HL-60/S4 treated with phorbol 12-myristate 13-acetate at 8.2 ng/mL for 4 days and 3 days (cell line): ENCODE data around the gene CENPC.
"Not testable (repeated sequence)": the region's sequence is repeated elsewhere in the genome, so short reads cannot be mapped to it uniquely, and the experiment has no call there.

ENCODE experiments used
- in situ Hi-C: fragments of 300-500 bp; cut with MboI; formaldehyde crosslinking; loops from 2 replicates; pipeline ENCODE4 v1.15.0; 2022; ENCODE audit warnings: low sequenced_read_pairs

CENPC gene

DNA sequence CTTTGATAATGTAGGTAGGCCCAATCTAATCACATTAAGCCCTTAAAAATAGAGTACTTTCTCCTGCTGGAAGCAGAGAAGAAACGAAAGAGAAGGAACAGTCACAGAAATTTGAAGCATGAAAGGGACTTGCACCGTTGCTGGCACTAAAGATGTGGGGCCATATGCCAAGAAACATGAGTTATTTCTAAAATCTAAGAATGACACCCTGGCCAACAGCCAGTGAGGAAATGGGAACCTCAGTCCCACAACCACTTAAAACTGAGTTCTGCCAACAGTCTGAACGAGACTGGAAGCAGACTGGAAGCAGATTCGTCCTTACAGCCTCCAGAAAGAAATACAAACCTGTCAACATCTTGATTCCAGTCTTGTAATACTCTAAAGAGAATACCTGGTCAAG, 70.1 kb downstream of the CENPC start:
- in situ Hi-C loops, result no loop called here

DNA sequence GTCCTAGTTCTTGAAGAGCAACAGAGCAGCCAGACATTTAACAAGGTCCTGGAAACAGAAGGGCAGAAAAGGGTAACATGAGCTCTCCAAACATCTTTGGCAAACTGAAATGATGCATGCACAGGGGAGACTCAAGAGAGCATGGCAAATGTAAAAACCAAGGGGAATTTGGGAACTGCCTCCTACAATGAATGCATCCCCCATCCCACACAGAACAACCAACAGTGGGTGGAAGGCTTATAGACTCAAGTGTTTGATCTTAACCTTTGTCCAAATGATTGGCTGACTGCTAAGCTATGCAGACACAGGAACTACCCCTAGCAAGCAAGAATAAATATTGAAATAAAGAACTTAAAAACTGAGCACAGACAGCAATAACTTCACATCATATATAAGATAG, 74.4 kb downstream of the CENPC start:
- in situ Hi-C loops, result no loop called here

DNA sequence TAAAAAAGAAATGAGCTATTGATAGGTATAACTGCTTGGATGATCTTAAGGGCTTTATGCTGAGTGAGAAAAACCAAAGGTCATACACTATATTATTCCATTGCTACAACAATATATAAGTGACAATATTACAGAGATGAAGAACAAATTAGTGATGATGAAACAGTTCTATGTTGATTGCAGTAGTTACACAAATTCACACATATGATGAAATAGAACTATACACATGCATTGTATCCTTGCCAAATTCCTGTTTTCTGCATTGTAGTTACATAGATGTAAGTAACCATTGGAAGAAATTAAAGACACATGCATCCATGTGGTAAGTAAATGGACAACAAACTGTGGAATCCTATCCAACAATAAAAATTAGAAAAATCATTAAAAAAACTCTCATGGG, 76.5 kb downstream of the CENPC start:
- in situ Hi-C loops, result no loop called here

DNA sequence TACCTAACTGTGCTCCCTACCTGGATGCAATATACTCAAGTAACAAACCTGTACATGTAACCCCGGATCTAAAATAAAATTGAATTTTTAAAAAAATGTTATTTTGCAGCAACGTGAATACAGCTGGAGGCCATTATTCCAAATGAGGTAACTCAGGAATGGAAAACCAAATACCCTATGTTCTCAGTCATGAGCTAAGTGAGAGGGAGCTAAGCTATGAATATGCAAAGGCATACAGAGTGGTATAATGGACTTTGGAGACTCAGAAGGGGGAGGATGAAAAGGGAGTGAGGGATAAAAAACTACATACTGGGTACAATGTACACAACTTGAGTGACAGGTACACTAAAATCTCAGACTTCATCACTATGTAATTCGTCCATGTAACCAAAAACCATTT, 78.6 kb downstream of the CENPC start:
- in situ Hi-C loops, result no loop called here

DNA sequence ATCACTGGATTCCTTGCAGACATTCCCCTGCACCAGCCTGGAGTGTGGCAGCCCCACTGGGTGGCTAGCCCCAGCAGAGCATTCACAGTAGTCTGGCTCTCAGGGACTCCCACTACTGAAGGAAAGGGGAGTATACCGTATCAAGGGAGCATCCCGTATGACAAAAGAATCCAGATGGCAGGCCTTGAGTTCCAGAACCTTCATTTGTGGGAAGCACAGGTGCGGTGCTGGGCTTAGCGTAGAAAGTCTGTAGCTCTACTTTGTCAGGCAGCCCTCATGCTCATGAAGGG, 79.6 kb downstream of the CENPC start:
- in situ Hi-C loops, result no loop called here

DNA sequence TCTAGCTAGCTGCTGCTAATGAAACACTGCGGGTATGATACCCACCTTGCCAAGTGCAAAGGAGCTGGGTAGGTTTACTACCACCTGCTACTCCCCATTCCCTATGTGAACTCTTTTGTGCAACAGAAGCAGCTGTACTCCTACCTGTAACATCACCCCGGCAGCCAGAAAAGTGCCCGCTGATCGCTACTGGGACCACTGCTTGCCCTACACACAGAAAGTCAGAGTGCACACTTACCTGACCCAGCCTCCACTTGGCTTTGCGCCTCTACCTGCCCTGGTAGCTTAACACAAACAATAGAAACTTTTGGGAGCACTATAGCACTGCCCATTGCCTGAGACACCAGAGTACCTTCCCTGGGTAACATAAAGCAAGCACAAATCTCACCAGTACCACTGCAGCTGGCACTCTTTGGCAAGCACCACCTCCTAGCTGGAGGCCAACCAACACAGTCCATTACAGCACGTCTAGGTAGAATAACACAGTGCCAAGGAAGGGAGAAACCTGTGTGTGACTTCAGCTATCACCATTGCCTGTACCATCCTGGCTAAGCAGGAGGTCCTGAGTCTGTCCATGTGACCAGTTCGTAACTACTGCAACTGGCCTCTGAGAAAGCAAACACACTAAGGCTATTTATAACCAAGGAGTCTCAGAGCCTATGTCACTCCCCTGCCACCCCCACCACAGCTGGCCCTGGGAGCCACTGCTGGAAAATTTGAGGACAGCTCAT, 80.1 kb downstream of the CENPC start:
- in situ Hi-C loops, result no loop called here

DNA sequence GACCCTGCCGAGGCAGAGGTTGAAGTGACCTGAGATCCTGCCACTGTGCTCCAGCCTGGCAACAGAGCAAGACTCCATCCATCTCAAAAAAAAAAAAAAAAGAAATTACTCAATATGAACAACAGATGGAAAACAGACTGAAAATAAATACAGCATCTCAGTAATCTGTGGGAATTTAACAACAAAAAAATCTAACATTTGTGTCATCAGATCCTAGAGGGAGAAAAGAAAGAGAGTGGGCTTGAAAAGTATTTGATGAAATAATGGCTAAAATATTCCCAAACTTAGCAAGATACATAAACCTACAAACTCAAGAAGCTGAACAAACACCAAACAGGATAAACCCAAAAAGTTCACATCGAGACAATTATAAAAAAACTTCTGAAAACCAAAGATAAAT, 84.7 kb downstream of the CENPC start:
- in situ Hi-C loops, result no loop called here

DNA sequence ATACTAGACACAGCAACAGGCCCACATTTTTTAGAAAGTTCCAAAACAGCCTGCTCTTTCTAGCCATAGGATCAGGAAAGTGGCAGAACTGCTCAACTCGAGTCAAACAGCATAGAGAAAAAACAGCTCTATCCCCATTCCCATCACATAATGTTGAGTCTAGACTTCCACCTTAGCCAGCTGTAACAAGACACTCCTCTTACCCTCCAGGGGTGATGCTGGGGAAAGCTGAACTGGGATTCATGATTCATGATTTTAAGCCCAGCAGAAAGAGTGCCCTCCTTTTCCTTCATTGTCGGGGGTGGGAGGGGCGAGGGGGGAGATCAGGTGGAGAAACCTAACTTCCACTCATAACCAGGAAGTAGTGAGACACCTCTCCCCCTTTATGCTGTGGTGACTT, 86.1 kb downstream of the CENPC start:
- in situ Hi-C loops, result no loop called here

DNA sequence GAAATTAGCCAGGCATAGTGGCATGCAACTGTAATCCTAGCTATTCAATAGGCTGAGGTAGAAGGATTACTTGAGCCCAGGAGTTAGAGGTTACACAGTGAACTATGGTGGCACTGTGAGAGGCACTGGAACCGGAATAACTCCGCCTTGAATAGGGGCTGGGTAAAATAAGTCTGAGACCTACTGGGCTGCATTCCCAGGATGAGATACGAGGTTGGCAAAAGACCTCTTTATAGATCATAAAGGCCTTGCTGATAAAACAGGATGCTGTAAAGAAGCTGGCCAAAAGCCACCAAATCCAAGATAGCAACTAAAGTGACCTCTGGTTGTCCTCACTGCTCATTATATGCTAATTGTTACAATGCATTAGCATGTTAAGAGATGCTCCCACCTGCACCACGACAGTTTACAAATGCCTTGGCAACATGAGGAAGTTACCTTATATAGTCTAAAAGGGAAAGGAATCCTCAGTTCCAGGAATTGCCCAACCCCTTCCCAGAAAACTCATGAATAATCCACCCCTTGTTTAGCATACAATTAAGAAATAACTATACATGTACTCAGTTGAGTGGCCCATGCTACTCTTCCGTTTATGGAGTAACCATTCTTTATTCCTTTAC, 88.6 kb downstream of the CENPC start:
- in situ Hi-C loops, result no loop called here

DNA sequence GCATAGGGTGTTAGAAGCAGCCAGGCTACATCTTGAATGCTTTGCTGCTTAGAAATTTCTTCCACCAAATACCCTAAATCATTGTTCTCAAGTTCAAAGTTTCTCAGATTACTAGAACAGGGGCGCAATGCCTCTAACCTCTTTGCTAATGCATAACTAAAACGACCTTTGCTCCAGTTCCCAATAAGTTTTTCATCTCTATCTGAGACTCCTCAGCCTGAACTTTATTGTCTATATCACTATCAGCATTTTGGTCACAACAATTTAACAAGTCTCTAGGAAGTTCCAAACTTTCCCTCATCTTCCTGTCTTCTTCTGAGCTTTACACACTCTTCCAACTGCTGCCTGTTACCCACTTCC, 92.5 kb downstream of the CENPC start:
- in situ Hi-C loops, result not testable (repeated sequence)

DNA sequence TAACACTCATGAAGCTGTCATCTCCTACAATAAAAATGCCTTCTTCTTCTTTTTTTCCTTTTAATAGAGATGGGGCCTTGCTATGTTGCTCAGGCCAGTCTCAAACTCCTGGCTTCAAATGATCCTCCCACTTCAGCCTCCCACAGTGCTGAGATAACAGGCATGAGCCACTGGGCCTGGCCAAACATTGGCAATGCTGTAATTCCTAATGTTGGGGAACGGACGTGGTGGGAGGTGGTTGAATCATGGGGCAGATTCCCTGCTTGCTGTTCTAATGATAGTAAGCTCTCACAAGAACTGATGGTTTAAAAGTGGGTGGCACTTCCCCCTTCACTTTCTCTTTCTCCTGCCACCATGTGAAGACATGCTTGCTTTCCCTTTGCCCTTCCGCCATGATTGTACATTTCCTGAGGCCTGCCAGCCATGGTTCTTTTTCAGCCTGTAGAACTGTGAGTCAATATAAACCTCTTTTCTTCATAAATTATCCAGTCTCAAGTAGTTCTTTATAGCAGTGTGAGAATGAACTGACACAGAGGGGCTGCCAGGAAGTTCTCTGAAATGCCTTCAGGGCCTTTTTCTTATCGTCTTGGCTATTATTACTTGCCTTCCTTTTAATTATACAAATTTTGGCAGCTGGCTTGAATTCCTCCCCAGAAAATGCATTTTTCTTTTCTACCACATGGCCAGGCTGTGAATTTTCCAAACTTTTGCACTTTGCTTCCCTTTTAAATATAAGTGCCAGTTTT, 93.0 kb downstream of the CENPC start:
- in situ Hi-C loops, result no loop called here

DNA sequence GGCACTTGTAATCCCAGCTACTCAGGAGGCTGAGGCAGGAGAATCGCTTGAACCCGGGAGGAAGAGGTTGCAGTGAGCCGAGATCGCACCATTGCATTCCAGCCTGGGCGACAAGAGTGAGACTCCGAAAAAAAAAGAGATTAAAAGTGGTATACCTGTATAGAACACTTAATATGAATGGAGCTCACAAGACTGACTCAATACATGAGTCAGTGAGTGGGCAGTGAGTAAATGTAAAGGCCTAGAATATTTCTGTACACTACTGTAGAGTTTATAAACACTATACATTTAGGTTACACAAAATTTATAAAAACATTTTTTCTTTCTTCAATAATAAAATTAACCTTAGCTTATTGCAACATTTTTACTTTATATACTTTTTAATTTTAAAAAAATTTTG, 93.8 kb downstream of the CENPC start:
- in situ Hi-C loops, result no loop called here

DNA sequence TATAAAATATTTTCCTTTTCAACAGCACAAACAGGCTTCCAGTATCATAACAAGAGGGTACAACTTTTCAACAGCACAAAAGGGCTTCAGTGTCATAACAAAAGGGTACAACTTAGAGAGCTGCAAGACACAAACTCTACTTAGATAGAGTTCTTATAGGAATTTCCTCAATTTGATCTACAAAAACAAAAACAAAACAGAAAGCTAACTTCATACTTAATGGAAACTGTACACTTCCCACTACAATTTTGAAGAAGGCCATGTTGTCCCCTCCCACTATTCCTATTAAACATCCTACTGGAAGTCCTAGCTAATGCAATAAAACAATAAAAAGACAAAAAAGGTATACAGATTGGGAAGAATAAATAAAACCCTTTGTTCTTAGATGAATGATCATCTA, 96.7 kb downstream of the CENPC start:
- in situ Hi-C loops, result no loop called here

DNA sequence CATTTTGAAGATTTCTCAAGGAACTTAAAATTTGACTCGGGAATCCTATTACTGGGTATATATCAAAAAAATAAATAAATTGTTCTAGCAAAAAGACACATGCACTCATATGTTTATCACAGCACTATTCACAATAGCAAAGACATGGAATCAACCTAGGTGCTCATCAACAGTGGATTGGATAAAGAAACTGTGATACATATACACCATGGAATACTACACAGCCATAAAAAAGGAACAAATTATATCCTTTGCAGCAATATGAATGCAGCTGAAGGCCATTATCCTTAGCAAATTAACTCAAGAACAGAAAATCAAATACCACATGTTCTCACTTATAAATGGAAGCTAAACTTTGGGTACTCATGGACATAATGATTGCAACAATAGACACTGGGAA, 97.4 kb downstream of the CENPC start:
- in situ Hi-C loops, result no loop called here

DNA sequence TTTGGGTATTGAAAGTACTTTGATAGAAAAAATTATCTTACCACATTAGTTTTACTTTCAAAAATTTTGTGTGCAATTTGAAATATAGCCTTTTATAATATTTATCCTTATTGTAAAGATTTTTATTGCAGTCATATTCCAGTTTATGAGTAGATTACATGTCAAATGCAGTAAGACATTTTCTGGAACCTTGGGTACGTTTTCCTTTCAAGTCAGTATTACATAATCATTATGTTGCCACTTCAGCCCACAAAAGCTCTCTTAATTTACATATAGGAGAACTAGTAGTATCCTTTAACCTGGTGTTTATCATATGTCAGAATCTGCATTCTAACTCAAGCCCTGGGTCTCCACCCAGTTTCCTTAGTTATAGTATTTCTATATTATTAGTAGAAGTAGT, 98.5 kb downstream of the CENPC start:
- in situ Hi-C loops, result no loop called here

DNA sequence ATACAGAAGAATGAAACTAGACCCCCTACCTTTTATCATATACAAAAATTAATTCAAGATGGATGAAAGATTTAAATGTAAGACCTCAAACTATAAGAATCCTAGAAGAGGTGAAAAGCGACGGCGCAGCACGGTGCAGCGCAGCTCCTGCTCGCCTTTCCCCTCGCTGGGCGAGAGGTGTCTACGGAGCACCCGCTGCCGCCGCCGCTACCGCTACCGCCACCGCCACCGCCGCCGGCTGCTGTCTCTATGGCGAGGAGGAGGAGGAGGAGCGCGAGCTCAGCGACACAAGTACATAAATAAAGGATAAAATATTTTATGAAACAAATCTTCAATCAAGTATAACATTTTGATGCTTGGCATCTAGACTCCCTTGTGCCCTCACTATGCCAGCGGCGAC, 99.4 kb downstream of the CENPC start:
- in situ Hi-C loops, result not testable (repeated sequence)

DNA sequence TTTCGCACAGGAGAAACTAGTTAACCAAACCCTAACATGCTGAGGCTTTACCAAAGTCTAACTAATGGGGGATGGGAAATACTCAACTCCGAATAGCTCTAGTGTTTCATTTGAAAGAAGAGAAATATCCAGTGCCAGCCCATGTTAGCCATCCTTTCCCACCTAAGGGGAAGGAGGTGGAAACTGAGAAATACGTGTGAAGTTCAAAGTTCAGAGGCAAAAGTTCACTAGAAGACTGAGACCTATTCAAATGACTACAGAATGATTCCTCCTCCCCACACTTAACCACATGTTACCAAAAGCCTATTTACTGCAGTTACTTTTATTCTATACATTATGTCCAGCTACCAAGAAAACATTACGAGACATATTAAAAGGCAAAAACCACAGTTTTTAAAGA, 106.3 kb downstream of the CENPC start:
- in situ Hi-C loops, result no loop called here

DNA sequence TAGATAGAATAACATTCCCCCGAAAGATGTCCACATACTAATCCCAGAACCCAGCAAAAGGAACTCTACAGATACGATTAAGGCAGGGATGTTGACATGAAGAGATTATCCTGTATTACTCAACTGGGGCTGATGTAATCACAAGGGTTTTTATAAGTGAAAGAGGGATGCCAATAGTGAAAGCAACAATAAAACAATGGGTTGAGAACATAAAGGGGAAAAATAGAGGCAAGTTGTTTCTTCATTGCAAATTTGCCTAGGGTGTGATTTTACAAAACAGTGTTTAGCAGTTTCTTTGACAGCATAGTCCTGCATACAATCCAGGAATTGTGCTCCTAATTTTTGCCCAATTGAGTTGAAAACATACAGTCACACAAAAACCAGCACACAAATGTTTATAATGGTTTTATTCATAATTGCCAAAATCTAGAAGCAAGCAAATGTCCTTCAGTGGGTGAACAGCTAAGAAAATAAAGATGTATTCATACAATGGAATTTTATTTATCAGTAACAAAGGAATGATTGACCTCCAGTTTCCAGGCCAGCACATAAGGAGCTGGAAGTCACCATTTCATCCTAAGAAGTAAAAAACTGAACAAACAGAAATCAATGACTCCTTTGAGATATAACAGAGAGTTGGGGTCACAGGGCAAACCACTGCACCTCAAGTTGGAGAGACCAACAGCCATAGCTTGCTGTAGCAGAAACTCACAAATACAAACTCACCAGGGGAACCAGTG, 107.2 kb downstream of the CENPC start:
- in situ Hi-C loops, result no loop called here

DNA sequence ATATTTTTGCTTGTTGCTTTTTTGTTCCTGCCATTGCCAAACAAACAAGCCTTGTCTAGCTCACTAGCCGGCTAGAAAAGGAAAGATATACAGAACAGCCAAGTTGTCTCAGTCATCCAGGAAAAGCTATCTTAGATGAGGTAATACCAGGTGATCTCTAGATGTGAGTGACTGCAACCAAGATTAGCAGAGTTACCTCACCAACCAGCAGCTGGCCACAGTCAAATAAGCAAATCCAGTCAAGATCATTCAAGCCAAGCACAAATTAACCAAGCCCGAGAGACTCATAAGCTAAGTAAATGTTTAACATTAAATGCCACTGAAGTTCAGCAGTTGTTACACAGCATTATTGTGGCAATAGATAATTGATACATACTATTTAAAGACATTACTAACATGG, 108.6 kb downstream of the CENPC start:
- in situ Hi-C loops, result no loop called here

DNA sequence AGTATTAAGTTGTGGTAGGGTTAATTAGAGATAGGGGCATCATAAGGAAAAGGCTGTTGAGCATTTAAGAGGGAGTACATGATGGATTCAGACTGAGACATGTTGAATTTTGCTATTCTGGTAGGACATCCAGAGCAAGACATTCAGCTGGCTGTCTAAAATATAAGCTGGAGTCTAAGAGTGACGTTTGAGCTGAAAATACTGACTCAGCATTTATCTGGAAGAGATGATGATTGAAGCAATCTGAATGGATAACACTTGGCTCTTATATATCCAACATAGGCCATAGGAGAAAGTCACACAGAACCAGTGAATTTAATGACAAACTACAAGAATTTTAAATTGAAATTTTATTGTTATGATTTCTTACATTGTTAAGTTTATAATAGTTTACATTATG, 114.3 kb downstream of the CENPC start:
- in situ Hi-C loops, result no loop called here

DNA sequence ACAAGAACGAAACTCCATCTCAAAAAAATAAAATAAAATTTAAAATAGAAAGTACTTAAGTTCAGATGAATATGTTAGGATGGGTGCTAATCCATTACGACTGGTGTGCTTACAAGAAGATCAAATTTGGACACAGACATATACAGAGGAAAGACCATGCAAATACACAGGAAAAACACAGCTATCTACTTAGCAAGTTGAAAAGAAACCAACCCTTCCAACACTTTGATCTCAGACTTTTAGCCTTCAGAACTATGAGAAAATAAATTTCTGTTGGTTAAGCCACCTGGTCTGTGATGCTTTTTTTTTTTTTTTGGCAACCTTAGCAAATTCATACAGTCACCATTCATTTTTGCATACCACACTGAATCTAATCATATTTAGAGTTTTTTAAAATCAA, 116.5 kb downstream of the CENPC start:
- in situ Hi-C loops, result no loop called here
